SK-N-SH (cell line): Measurements from ENCODE around the gene SSX2IP.

Experiments used
- EP300 ChIP-seq, 2 experiments: IDR thresholded peaks; 2 replicates each; pipeline versions ENCODE4 v1.4.0 to v1.6.1; 2012; ENCODE audit warnings: borderline replicate concordance in 1 of 2, low read depth in 1 of 2, low read length in 1 of 2
- GATA2 ChIP-seq: sonication (generic); formaldehyde crosslinking; IDR thresholded peaks from 2 replicates; pipeline ENCODE4 v1.5.0; 2020; ENCODE audit warnings: mild to moderate bottlenecking, missing genetic modification reagents
- TF ChIP-seq, protein P1 (sequence below): fragments of 200-600 bp; sonication (generic); IDR thresholded peaks from 2 replicates; pipeline ENCODE4 v1.6.1; 2017; ENCODE audit warnings: antibody characterized with exemption, mild to moderate bottlenecking, moderate library complexity

DNA sequence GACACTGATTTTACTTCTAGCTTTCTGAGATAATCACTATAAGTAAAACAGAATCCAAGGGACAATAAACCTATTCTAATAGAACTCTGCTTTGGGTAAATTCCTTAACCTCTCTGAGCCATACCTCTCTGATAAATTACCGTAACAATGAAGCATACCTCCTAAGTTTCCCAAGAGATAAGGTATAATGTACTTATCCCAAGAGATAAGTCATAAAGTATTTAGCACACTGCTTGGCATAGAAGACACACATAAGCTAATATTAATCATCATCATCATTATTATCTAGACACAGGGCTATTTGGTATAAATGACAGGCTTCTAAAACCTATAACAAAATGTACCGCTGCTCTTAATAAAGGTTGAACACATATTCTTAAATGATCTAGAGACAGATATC is 16.2 kb downstream of the SSX2IP start:
- no peak for TF ChIP-seq GATA2 (CRISPR knock-in tag)
- TF ChIP-seq, protein P1, sequence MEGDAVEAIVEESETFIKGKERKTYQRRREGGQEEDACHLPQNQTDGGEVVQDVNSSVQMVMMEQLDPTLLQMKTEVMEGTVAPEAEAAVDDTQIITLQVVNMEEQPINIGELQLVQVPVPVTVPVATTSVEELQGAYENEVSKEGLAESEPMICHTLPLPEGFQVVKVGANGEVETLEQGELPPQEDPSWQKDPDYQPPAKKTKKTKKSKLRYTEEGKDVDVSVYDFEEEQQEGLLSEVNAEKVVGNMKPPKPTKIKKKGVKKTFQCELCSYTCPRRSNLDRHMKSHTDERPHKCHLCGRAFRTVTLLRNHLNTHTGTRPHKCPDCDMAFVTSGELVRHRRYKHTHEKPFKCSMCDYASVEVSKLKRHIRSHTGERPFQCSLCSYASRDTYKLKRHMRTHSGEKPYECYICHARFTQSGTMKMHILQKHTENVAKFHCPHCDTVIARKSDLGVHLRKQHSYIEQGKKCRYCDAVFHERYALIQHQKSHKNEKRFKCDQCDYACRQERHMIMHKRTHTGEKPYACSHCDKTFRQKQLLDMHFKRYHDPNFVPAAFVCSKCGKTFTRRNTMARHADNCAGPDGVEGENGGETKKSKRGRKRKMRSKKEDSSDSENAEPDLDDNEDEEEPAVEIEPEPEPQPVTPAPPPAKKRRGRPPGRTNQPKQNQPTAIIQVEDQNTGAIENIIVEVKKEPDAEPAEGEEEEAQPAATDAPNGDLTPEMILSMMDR = no peak
- TF ChIP-seq EP300 (IDR thresholded peaks at IDR 0.05; ENCODE audit: borderline replicate concordance in 1 of 2, low read depth in 1 of 2, low read length in 1 of 2) = no peak
